ENCODE results near the gene LRRC4C.

Gene LRRC4C

DNA sequence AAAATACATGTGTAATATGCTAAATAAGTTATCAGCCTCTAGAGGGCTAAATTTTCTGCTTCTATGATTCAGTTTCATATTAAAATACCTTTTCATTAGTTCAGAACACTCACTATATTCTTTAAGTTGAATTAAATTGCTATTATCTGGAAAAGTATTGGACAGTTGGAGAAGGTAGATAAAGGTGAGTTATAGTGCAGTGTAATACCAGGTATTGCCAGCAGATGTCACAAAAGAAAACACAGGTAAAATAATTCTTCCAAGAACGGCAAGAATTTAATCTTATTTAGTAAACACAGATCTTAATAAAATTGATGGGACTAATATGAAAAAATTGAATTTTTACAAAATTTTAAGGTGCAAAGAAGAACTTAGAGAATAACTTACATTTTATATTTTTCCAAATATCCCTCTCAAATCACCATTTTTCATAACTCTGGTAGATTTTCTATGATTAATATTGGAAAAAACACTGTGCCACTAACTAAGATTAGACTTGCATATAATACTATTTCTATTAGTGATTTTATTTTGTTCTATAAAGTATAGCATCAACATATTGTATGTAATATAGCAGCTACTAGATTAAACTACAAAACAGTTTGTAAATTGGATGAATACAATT lies 1.7 kb upstream of the LRRC4C start:
- H3K27me3 ChIP-seq, result peaks cover 0 to 21% (median 13%) of the 10 kb centered on the region in 11 experiments; a peak in 11 of 22 replicates
- no peaks in the 10 kb centered on the region for H4K20me1 ChIP-seq
- H3K4me3 ChIP-seq, result no peak overlapping the region
- H3K4me2 ChIP-seq, result no peak overlapping the region
- TF ChIP-seq Cebpa-rat (IDR thresholded peaks at IDR 0.05), result no peak
- H3K27ac ChIP-seq, result no peak overlapping the region
- H3K4me1 ChIP-seq, result no peaks in the 10 kb centered on the region
- no peaks in the 10 kb centered on the region for H3K36me3 ChIP-seq
- no peak overlapping the region for H3K9ac ChIP-seq
- no peaks in the 10 kb centered on the region; a peak in 1 of 22 replicates for H3K9me3 ChIP-seq (replicated peaks in 1 of 11)

GRCh38 chr11:41458641-41459040 lies 811 bp downstream of the LRRC4C start:
- no peaks in the 10 kb centered on the region for H4K20me1 ChIP-seq
- no peak overlapping the region for H3K4me2 ChIP-seq
- H3K9ac ChIP-seq, result no peak overlapping the region
- no peaks in the 10 kb centered on the region for H3K36me3 ChIP-seq
- H3K27me3 ChIP-seq, result peaks cover 0 to 21% (median 13%) of the 10 kb centered on the region in 11 experiments; a peak in 11 of 22 replicates
- no peak overlapping the region for H3K27ac ChIP-seq
- no peaks in the 10 kb centered on the region for H3K4me1 ChIP-seq
- no peak overlapping the region for H3K4me3 ChIP-seq
- TF ChIP-seq Cebpa-rat (IDR thresholded peaks at IDR 0.05), result no peak
- no peaks in the 10 kb centered on the region; a peak in 1 of 22 replicates for H3K9me3 ChIP-seq (replicated peaks in 1 of 11)

DNA sequence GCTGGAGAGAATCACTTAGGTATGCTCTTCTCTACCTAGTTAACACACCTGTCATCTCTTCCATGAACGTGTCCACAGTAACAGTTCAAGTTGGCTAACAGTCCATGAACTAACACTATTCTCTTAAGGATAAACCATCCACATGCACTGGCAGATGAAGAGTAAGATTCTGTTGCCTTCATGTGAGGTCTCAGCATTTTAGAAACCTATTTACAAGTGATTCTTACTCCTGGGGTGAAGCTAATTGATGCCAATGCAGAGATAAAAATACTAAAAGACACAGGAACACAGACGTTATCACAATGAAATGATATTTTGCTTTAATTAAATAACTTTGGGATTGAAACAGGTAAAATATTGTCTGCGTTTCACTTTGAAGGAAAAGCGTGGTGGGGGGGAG lies 1.3 kb downstream of the LRRC4C start:
- Histone ChIP-seq H3K36me3 (no peaks in the 10 kb centered on the region), H3K4me2 (no peak overlapping the region), H4K20me1 (no peaks in the 10 kb centered on the region), H3K9ac (no peak overlapping the region), H3K4me3 (no peak overlapping the region), H3K9me3 (replicated peaks in 1 of 11) (no peaks in the 10 kb centered on the region; a peak in 1 of 22 replicates), H3K4me1 (no peaks in the 10 kb centered on the region), H3K27me3 (peaks cover 0 to 21% (median 13%) of the 10 kb centered on the region in 11 experiments; a peak in 11 of 22 replicates), H3K27ac (no peak overlapping the region)
- TF ChIP-seq Cebpa-rat (IDR thresholded peaks at IDR 0.05), result no peak

DNA sequence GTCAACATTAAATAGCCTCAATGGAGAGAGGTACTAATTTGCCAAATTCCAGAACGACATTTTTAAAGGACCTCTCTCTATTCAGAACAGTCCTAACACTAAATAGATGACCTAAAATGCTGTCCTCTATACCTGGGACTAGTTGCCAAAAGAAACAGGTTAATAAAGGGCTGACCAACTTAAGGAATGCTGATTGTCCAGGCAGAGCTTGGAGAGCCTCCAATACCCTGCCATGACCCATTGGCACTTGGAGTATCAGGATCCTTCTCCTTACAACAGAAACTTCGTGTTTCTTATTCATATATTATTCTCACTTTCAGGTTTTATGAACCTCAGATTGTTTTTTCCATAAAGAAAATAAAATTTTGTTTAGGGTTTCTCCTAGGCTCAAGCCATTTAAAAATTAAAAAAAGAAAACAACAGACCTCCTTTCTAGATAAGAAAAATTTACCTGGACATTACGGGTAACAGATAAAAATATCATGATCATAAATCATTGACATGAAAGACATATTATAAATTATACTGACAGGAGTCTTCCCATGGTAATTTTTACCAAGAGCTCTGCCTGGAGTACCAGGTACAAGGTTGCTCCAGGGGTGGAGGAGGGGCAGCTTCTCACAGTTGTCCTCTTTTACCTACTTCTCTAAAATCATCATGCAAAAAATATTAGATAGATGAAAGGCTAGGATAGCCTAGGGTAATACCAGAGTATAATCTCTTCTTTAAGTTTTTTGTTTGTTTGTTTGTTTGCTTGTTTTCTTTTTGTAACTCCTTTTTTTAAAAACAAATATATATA lies 2.0 kb downstream of the LRRC4C start:
- Histone ChIP-seq H3K4me2 (no peak overlapping the region), H3K9me3 (replicated peaks in 1 of 11) (no peaks in the 10 kb centered on the region), H4K20me1 (no peaks in the 10 kb centered on the region), H3K27ac (no peak overlapping the region), H3K4me1 (no peaks in the 10 kb centered on the region), H3K4me3 (no peak overlapping the region), H3K36me3 (no peaks in the 10 kb centered on the region), H3K27me3 (peaks cover 0 to 21% (median 13%) of the 10 kb centered on the region in 11 experiments; a peak in 11 of 22 replicates), H3K9ac (no peak overlapping the region)
- TF ChIP-seq Cebpa-rat (IDR thresholded peaks at IDR 0.05), result no peak

GRCh38 chr11:41456269-41456668 lies 3.2 kb downstream of the LRRC4C start:
- H3K4me1 ChIP-seq, result no peaks in the 10 kb centered on the region
- H3K36me3 ChIP-seq, result no peaks in the 10 kb centered on the region
- H3K4me2 ChIP-seq, result no peak overlapping the region
- no peaks in the 10 kb centered on the region for H3K9me3 ChIP-seq (replicated peaks in 1 of 11)
- H3K27ac ChIP-seq, result no peak overlapping the region
- H3K27me3 ChIP-seq, result peaks cover 0 to 21% (median 13%) of the 10 kb centered on the region in 11 experiments; a peak in 11 of 22 replicates
- H3K9ac ChIP-seq, result no peak overlapping the region
- TF ChIP-seq Cebpa-rat (IDR thresholded peaks at IDR 0.05), result no peak
- no peaks in the 10 kb centered on the region for H4K20me1 ChIP-seq
- H3K4me3 ChIP-seq, result no peak overlapping the region

- Histone ChIP-seq H3K27me3 (no peaks in the 10 kb centered on the region), H3K4me3 (no peak overlapping the region), H3K4me2 (no peak overlapping the region), H3K9ac (no peak overlapping the region), H3K4me1 (no peaks in the 10 kb centered on the region), H4K20me1 (no peaks in the 10 kb centered on the region), H3K9me3 (replicated peaks in 1 of 11) (no peaks in the 10 kb centered on the region), H3K27ac (no peak overlapping the region), H3K36me3 (no peaks in the 10 kb centered on the region)
- TF ChIP-seq Cebpa-rat (IDR thresholded peaks at IDR 0.05), result no peak
These were observed 8.4 kb downstream of the LRRC4C start for GRCh38 chr11:41451011-41451410.

- Histone ChIP-seq H3K4me2 (no peak overlapping the region), H3K27me3 (no peaks in the 10 kb centered on the region), H4K20me1 (no peaks in the 10 kb centered on the region), H3K27ac (no peak overlapping the region), H3K4me1 (no peaks in the 10 kb centered on the region), H3K9me3 (replicated peaks in 1 of 11) (no peaks in the 10 kb centered on the region), H3K9ac (no peak overlapping the region), H3K36me3 (no peaks in the 10 kb centered on the region), H3K4me3 (no peak overlapping the region)
- no peak for TF ChIP-seq Cebpa-rat (IDR thresholded peaks at IDR 0.05)
These were observed 9.9 kb downstream of the LRRC4C start for GRCh38 chr11:41449483-41450050.

DNA sequence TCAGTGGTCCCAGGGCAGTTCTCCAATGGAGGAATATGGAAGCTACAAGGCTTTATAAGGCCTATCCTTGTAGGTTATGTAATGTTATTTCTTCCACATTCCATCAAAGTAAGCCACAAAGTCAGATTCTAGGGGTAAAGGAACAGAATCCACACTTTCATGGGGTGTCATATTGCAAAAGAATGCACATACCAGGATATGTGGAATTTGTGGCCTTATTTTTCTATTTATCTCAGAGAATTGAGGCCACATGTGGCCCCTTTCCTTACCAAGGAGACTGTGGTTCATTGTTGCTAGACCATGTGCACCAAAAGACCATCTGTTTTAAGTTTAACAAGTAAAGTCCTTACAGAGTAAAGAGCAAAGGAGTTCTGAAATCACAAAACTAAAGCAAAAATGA lies 12.9 kb downstream of the LRRC4C start:
- Histone ChIP-seq H3K36me3 (no peaks in the 10 kb centered on the region), H4K20me1 (no peaks in the 10 kb centered on the region), H3K4me2 (no peak overlapping the region), H3K27ac (no peak overlapping the region), H3K27me3 (no peaks in the 10 kb centered on the region), H3K9me3 (replicated peaks in 1 of 11) (no peaks in the 10 kb centered on the region), H3K4me1 (no peaks in the 10 kb centered on the region), H3K4me3 (no peak overlapping the region), H3K9ac (no peak overlapping the region)
- no peak for TF ChIP-seq Cebpa-rat (IDR thresholded peaks at IDR 0.05)

DNA sequence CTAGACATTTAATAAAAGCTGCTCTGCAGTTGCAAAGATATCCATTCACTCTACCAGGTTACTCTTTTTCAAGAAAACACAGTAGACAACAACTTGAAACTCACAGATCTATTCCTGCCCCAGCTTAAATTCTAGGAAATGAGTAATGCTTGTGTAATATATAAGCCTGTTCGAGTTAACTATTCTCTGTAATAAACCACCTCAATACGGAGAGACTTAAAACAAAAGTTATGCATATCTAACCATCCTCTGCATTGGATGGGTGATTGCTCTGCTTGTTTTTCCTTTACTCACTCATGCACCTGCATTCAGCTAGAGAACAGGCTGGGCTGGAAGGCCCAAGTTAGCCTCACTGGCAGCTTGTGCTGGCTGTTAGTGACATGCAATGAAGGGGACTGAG lies 13.3 kb downstream of the LRRC4C start:
- Histone ChIP-seq H3K27me3 (no peaks in the 10 kb centered on the region), H3K4me3 (no peak overlapping the region), H3K27ac (no peak overlapping the region), H3K9ac (no peak overlapping the region), H3K4me2 (no peak overlapping the region), H3K9me3 (replicated peaks in 1 of 11) (no peaks in the 10 kb centered on the region), H4K20me1 (no peaks in the 10 kb centered on the region), H3K4me1 (peaks cover 0 to 1% (median 0%) of the 10 kb centered on the region in 10 experiments; a peak in 1 of 20 replicates), H3K36me3 (no peaks in the 10 kb centered on the region)
- no peak for TF ChIP-seq Cebpa-rat (IDR thresholded peaks at IDR 0.05)
